Activated T-helper 1 cell treated with anti-CD3 and anti-CD28 coated beads, Interleukin-2, amount 50 U/mL, for 16 hours (primary cell): ENCODE results near the gene TEAD1.

ENCODE experiments used
- DNase-seq, 2 donors: peaks; one replicate each; pipeline ENCODE4 v3.0.0-alpha.2; 2020; ENCODE audit warnings: low read depth in 1 of 2, low spot score in 1 of 2

Gene TEAD1

GRCh38 chr11:12973528-12974181 is 299.4 kb downstream of the TEAD1 start:
- DNase-seq, result no peak

- DNase-seq, result no peak
Observed at GRCh38 chr11:12975195-12975594, 301.0 kb downstream of the TEAD1 start.

GRCh38 chr11:12979928-12980689 is 305.9 kb downstream of the TEAD1 start:
- no peak for DNase-seq

GRCh38 chr11:12981676-12982522 is 307.7 kb downstream of the TEAD1 start:
- no peak for DNase-seq

GRCh38 chr11:12983336-12983735 is 309.1 kb downstream of the TEAD1 start:
- DNase-seq, result no peak

GRCh38 chr11:12986194-12986898 is 312.1 kb downstream of the TEAD1 start:
- DNase-seq, result no peak

- no peak for DNase-seq
Observed at GRCh38 chr11:12989428-12990161, 315.4 kb downstream of the TEAD1 start.

GRCh38 chr11:12990162-12990480 is 315.9 kb downstream of the TEAD1 start:
- no peak for DNase-seq

- no peak for DNase-seq
Observed at GRCh38 chr11:12991426-12991825, 317.2 kb downstream of the TEAD1 start.

GRCh38 chr11:12993626-12994025 is 319.4 kb downstream of the TEAD1 start:
- DNase-seq, result no peak
